Stimulated activated CD4-positive, alpha-beta T cell treated with anti-CD3 and anti-CD28 coated beads, Interleukin-15, amount 100 ng/mL, for 48 hours (primary cell): ENCODE measurements around the gene ADD3.

Experiments
- DNase-seq, 2 donors: peaks; one replicate each; pipeline ENCODE4 v3.0.0-alpha.2; 2020; ENCODE audit warnings: low read depth in 2 of 2

The ADD3 gene

GRCh38 chr10:110059925-110060324, 52.1 kb downstream of the ADD3 start:
- DNase-seq = no peak

GRCh38 chr10:110061687-110062086, 53.9 kb downstream of the ADD3 start:
- DNase-seq = no peak

DNA sequence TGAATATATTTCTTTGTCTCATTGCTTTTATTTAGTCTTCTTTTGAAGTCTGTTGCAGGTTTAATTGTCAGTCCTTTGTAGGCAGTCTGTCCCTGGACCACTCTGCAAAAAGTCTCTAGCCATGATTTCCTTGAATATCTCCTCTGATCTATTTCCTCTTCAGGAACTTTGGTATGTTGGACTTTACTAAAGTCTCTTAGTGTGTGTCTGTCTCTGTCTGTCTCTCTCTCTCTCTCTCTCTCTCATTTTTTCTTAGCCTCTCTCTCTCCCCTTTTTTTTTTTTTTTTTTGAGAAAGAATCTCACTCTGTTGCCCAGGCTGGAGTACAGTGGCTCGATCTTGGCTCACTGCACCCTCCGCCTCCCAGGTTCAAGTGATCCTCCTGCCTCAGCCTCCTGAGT, 57.5 kb downstream of the ADD3 start:
- DNase-seq = no peak

DNA sequence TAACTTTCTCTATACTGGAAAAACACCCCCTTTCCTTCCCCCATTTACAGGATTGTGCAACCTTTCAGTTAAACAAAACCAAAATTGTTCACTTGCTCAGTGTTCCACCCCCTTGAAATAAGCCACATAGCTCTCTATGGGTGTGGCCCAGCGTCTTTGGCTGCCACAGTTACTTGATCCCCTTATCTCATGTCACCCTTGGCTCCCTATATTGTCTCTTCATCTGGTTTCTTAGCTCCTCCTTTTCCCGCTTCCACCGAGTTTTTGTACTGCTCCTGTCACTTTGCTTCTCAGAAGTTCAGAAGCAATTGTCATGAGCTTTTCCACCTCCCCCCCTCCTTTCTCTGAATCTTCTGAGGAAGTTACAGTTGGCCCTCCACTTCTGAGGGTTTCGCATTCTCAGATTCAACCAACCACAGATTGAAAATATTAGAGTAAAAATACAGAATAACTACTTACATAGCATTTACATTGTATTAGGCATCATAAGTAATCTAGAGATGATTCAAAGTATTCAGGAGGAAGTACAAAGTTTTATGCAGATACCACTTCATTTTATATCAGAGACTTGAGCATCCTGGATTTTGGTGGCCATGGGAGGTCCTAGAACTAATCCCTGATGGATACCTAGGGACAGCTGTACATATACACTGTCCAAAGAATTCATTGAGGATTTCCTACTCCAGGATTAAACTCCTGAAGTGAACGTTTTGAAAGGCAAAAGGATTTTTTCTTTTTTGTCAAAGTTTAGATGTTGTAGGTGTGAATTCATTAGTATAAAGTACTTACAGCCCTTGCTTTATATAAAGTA, 60.4 kb downstream of the ADD3 start:
- peak; percentile 27 to 38 for DNase-seq

GRCh38 chr10:110068780-110069179, 61.0 kb downstream of the ADD3 start:
- DNase-seq = no peak

GRCh38 chr10:110069502-110069982, 61.8 kb downstream of the ADD3 start:
- DNase-seq = no peak

DNA sequence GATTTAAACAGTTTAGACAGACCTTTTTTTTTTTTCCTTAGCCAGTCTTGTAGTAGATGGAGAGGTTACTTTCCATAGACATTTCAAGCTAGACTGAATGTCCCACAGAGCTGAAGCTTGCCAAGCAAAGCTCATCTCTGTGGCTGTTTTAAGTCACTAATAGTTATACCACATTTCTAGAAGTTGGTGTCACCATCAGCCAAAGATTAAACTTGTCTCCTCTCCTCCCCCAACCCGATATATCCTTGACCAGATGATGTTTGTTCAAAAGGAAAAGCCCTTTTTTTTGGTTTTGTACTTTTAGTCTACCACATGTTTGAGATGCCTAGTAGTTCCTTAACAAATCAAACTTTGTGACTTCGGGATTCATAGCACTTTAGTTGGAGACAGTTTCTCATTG, 66.1 kb downstream of the ADD3 start:
- DNase-seq = no peak

DNA sequence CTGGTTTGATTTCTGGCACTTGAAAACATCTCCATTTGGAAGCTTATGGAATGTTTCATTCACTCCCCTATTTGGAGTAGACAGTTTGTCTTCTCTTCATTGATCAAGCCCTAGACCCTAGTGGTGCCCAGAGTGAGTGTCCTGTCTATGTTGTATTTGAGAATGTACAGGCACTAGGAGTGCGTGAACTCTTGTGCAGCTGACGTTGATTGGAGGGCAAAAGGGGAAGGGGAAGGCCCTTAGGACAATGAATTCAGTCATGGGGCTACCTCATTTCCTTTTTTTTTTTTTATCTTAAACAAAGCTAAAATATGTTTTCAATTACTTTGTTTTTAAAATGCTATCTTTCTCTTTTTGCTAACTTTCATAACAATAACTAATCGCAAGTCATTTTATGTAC, 66.5 kb downstream of the ADD3 start:
- DNase-seq = no peak

DNA sequence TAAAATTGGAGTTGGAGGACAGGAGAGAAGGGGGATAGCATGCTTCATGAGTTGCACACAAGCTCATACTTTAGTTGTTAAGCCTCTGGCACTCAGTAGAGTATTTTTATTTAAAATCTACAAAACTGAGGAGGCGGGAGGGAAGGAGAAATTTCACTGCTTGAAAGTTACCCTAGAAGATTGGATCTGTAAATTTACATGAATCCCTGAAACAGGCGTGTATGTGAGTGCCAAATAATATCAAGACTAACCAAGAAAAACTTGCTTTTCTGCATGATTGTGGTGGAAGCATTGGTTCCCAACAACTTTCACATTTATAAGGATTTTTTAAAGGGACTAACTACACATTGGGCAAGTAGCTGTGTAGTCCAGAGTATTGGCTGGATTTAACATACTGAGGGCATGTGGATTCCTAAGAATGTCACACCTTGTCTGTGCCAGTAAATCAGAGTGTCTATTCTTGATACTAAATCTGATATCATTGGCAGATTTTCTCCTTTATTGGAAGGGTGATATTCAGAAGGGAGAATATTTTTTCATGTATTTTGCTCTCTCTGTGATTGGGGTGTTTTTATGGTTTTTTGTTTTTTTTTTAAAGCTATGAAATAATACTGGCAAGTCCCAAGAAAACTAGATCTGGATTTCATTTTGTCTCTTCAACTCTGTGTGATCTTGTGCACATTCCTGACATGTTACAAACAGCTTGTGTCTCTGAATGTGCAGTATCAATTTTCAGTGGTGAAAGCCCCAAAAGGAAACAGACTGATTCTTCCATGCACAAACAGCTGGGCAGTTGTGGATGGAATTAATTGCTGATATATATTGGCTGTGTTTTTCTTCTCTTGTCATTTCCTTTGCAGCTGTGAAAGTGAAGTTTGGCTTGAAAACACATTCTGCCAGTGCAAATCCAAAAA, 67.2 kb downstream of the ADD3 start:
- no peak for DNase-seq

DNA sequence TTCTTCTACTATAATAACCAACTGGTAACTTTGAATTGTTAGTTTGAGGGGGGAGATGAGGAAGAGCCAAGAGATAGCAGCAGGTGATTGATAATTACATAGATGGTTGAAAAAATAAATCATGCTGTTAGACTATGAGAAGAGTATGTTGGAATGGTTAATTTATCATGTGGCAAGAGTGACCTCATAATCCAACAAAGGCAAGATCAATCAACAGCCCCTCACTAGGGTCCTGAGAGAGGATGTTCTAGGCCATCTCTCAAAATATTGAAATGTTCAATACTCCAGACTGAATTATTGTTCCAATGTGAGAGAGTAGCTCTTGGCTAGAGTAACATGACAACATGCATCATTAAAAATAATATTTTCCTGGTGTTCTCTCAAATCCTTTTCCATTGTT, 67.9 kb downstream of the ADD3 start:
- no peak for DNase-seq

DNA sequence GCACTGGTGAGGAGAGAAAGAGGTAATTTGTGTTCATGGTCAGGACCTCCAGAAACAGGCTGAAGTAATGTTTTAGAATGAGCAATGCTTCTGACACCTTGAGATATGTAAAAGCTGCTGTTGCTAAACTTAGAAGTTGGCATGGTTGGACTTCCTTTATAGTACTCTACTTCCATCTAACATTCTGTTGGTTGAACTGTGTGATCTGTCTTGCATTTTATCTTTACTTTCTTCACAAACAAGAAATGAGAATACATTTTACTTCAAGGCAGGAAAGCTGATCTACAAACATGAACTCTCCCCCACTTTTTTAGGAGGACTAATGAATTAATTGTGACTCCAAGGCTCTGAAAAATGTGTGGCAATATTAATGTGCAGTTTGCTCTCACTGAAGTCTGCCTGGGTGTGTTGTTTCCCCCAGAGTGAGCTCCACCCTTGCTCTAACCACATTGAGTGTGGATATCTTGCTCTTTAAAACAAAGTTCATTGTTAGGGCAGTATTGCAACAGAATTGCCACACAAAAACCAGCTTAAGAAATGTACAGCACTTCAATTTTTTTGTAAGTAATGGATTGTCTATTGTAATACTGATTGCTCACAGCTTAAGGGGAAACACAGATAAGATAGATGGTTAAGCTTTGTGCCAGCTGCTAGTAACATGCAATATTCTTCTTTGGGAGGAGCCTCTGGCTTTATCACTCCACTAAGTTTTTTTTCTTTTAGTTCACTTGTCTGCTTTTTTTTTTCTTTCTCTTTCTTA, 69.0 kb downstream of the ADD3 start:
- no peak for DNase-seq

- no peak for DNase-seq
Measured at GRCh38 chr10:110077436-110078130, 69.8 kb downstream of the ADD3 start.

DNA sequence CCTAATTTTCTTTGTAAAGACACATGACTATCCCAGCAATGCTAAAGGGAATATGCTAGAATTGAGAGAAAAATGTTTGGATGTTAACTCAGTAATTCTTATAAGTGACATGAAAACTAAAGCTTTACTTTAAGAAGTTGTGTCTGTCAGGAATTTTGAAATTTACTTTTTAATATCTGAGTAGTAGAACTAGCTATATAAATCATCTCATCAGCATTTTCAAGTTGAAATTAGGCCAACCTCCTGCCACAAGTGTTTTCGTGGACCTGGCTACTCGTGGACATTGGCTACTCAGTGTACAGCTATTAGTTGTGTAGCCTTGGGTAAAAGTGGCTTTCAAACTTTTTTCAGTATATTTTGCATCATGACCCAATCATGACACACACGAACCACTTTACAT, 70.5 kb downstream of the ADD3 start:
- no peak for DNase-seq

DNA sequence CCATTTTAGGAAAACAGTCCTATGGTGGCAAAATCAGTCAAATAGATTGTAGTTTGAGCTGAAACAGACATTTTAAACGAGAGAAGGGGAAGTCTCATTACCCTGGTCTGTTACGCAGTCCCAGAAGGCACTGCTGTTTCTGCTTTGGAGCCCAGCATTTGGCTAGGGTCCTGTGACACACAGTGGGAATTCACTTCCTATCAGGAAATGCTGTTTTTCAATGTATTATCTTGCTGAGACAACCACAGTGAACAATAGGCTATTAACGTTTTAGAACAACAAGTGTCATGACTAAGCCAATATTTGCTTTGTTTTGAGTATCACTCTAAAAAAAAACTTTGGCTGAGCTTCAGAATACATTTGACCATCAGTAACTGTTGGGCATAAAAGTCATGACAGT, 74.1 kb downstream of the ADD3 start:
- no peak for DNase-seq

DNA sequence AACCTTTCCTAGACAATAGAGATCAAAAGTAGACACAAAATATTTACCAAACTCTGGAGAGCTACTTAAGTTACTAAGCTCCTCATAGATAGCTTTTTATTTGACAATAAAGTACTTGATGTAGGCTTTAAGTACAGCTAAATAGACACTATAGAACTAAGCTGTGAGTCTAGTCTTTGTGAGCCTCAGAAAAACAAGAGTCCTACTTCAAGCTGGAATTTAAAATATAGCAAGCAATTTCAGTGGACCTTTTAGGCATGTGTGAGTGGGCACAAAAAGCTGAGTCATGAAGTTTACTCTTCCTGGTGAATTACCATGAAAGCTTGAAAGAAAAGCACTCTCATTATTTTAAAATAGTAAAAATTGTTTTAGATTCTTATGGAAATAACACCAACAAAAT, 76.1 kb downstream of the ADD3 start:
- DNase-seq = no peak

GRCh38 chr10:110087682-110088081, 79.9 kb downstream of the ADD3 start:
- DNase-seq = no peak

- no peak for DNase-seq
Measured at GRCh38 chr10:110088367-110089104, 80.8 kb downstream of the ADD3 start.

GRCh38 chr10:110091830-110092229, 84.0 kb downstream of the ADD3 start:
- DNase-seq = no peak

DNA sequence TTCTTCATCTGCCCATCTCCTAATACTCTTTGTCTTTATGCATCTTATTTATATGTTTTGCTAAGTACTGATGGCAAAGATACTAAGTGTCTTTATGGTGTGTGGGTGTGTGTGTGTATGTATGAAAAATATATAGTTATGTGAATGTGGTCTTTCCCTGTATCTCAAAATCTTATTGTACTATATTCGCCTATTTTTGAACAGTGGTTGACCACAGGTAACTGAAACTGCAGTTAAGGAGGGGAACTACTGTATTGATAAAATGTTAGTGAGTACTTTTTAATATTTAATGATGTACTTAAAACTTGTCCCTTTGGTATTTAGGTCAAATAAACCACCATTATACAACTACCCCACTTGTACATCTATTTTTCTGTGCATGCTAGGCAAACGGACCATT, 85.9 kb downstream of the ADD3 start:
- DNase-seq = no peak

- DNase-seq = no peak
Measured at GRCh38 chr10:110094786-110095185, 87.0 kb downstream of the ADD3 start.
